Measurements from ENCODE around the gene SCAF1. TPM values are rescaled to one million over a fixed set of nuclear protein-coding genes. Genes with fewer than 3 reads are reported as not detected.

SCAF1 gene
- total and polyA plus RNA-seq, 9 of the 15 experiments (the other 6 are each of a cell fraction or from before 2014, with no cell fraction given), result 0.20 to 79.0 (median 4.9) TPM

DNA sequence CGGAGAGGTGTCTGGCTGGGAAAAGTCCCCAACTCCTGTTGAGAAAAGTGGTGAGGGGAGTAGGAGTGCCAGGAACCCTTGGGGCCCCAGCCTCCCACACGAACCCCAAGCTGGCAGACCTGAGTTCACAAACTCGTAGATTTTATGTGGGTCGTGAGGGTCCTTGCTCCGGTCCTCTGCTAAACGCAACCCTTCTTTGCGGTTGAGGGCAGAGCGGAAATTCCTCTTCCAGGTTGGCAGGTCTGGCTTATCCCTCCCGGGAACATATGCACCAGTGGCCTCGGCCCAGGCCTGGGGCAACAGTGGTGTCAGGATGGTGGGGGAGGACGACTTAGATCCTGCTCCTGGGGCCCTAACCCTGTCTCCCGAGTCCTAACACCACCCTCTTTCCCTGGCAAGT lies 21.2 kb downstream of the SCAF1 start:
- TF ChIP-seq POLR2G (IDR thresholded peaks at IDR 0.05; ENCODE audit: low read depth, low read length) (0 out of 2 replicates have a peak, but pooled peaks have one; percentile 35), KLF10 (CRISPR knock-in tag; IDR thresholded peaks at IDR 0.05) (no peak), BHLHE40 (IDR thresholded peaks at IDR 0.05; ENCODE audit: low read length) (no peak), ZNF507 (tag; conservative IDR thresholded peaks at IDR 0.05) (no peak), KDM4B (IDR thresholded peaks at IDR 0.05; ENCODE audit: borderline replicate concordance in 2 of 2, low read depth in 1 of 2) (no peak), KDM5B (IDR thresholded peaks at IDR 0.05; ENCODE audit: insufficient replicate concordance, low read depth, low read length) (no peak)
- TF ChIP-seq, protein P1, sequence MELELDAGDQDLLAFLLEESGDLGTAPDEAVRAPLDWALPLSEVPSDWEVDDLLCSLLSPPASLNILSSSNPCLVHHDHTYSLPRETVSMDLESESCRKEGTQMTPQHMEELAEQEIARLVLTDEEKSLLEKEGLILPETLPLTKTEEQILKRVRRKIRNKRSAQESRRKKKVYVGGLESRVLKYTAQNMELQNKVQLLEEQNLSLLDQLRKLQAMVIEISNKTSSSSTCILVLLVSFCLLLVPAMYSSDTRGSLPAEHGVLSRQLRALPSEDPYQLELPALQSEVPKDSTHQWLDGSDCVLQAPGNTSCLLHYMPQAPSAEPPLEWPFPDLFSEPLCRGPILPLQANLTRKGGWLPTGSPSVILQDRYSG (tag; conservative IDR thresholded peaks at IDR 0.05; ENCODE audit: low read depth), result no peak
- ATAC-seq (no peak), DNase-seq (ENCODE audit: extremely low read depth in 1 of 4, low spot score in 3 of 4) (no peak), FAIRE-seq (no peak)
- Histone ChIP-seq H3K79me2 (ENCODE audit: control insufficient read depth, insufficient read depth, low read length) (peaks cover 48% of the 10 kb centered on the region), H3K9ac (ENCODE audit: insufficient read depth in 1 of 2, low read depth in 2 of 2, low read length in 2 of 2) (peak overlapping the region in 1 of 2 experiments; percentile 75; a peak in 2 of 4 replicates), H2AFZ (ENCODE audit: low read depth, low read length) (no peak overlapping the region), H3K4me2 (ENCODE audit: insufficient read depth, low read length) (no peak overlapping the region), H3K4me3 (no peak overlapping the region), H3K4me1 (replicated peaks in 1 of 2; ENCODE audit: control insufficient read depth in 2 of 2, insufficient read depth in 2 of 2, low read length in 2 of 2) (peaks cover 7 to 28% of the 10 kb centered on the region in 2 experiments; a peak in 4 of 5 replicates), H3K9me1 (ENCODE audit: control insufficient read depth, insufficient read depth, low read length) (peaks cover 2% of the 10 kb centered on the region), H3K9me3 (replicated peaks; ENCODE audit: control insufficient read depth, insufficient read depth, low read depth, low read length) (0 out of 2 replicates have a peak, but pooled peaks cover 2% of the 10 kb centered on the region), H4K20me1 (replicated peaks; ENCODE audit: control insufficient read depth, insufficient read depth, low read length) (peaks cover 16% of the 10 kb centered on the region; the same call in 1 of the 2 replicates), H3K27me3 (ENCODE audit: control insufficient read depth in 2 of 2, insufficient read depth in 2 of 2, low read length in 2 of 2) (no peaks in the 10 kb centered on the region), H3K27ac (ENCODE audit: extremely low read depth, low read depth, low read length) (no peak overlapping the region; the same call in 2 of the 3 replicates), H3K36me3 (ENCODE audit: control insufficient read depth, insufficient read depth, low read length) (peaks cover 60% of the 10 kb centered on the region; the same call in 2 of the 3 replicates)
- ChIA-PET CTCF (ENCODE audit: low intra/inter-chr PET ratio) (no interaction called here), POLR2A (interaction anchor here (5.2 to 6.1 kb wide), 2 partner anchors 7 to 13 kb away, joined by 28 to 35 read pairs; partner anchors contain the start of gene PRMT1)
- WGBS (ENCODE audit: insufficient coverage, low coverage, missing lambda C conversion rate), result 90% methylated on average over 11 of the region's 12 CpGs
- intact Hi-C loops (cut with micrococcal nuclease), result no loop called here
- BruUV-seq (replicated peaks), result no TSS peak
- in situ Hi-C loops (cut with MboI), result no loop called here

Data from K562 (cell line).